Inflammatory macrophage (primary cell): ENCODE data around the gene PPP6R2.

Source experiments
- DNase-seq, 2 donors: peaks; one replicate each; pipeline ENCODE4 v3.0.0-alpha.2; 2020 to 2022

PPP6R2 gene

GRCh38 chr22:50447576-50448551 lies 104.7 kb downstream of the PPP6R2 start:
- no peak for DNase-seq

GRCh38 chr22:50452649-50453048 lies 109.5 kb downstream of the PPP6R2 start:
- DNase-seq = peak; percentile 31 to 52

- no peak for DNase-seq
Observed at GRCh38 chr22:50454556-50455075, 111.5 kb downstream of the PPP6R2 start.

- no peak for DNase-seq
Observed at GRCh38 chr22:50455201-50455600, 112.1 kb downstream of the PPP6R2 start.

- no peak for DNase-seq
Observed at GRCh38 chr22:50456026-50456425, 112.9 kb downstream of the PPP6R2 start.

GRCh38 chr22:50456466-50457234 lies 113.5 kb downstream of the PPP6R2 start:
- no peak for DNase-seq

- DNase-seq = no peak
Observed at GRCh38 chr22:50459016-50459415, 115.9 kb downstream of the PPP6R2 start.

GRCh38 chr22:50459496-50460140 lies 116.5 kb downstream of the PPP6R2 start:
- DNase-seq = no peak

- no peak for DNase-seq
Observed at GRCh38 chr22:50460938-50461337, 117.8 kb downstream of the PPP6R2 start.

GRCh38 chr22:50461536-50461935 lies 118.4 kb downstream of the PPP6R2 start:
- no peak for DNase-seq

GRCh38 chr22:50461979-50462540 lies 118.9 kb downstream of the PPP6R2 start:
- no peak for DNase-seq

- DNase-seq = no peak
Observed at GRCh38 chr22:50463188-50463900, 120.2 kb downstream of the PPP6R2 start.

GRCh38 chr22:50464451-50464850 lies 121.3 kb downstream of the PPP6R2 start:
- no peak for DNase-seq

GRCh38 chr22:50465066-50465930 lies 122.2 kb downstream of the PPP6R2 start:
- no peak for DNase-seq

- no peak for DNase-seq
Observed at GRCh38 chr22:50467341-50467740, 124.2 kb downstream of the PPP6R2 start.

- no peak for DNase-seq
Observed at GRCh38 chr22:50467773-50468440, 124.8 kb downstream of the PPP6R2 start.

GRCh38 chr22:50468626-50469025 lies 125.5 kb downstream of the PPP6R2 start:
- DNase-seq = no peak

GRCh38 chr22:50469377-50470305 lies 126.5 kb downstream of the PPP6R2 start:
- DNase-seq = peak in 1 of 2 donors; percentile 28

- DNase-seq = no peak
Observed at GRCh38 chr22:50470491-50470890, 127.4 kb downstream of the PPP6R2 start.
